Measurements from ENCODE around the gene MORN4. TPM values are rescaled to one million over a fixed set of nuclear protein-coding genes. Genes with fewer than 3 reads are reported as not detected.

MORN4 gene
- polyA plus RNA-seq, 1 donor (not counting 4 experiments of a cell fraction or from before 2014, with no cell fraction given) = 9.1 TPM

DNA sequence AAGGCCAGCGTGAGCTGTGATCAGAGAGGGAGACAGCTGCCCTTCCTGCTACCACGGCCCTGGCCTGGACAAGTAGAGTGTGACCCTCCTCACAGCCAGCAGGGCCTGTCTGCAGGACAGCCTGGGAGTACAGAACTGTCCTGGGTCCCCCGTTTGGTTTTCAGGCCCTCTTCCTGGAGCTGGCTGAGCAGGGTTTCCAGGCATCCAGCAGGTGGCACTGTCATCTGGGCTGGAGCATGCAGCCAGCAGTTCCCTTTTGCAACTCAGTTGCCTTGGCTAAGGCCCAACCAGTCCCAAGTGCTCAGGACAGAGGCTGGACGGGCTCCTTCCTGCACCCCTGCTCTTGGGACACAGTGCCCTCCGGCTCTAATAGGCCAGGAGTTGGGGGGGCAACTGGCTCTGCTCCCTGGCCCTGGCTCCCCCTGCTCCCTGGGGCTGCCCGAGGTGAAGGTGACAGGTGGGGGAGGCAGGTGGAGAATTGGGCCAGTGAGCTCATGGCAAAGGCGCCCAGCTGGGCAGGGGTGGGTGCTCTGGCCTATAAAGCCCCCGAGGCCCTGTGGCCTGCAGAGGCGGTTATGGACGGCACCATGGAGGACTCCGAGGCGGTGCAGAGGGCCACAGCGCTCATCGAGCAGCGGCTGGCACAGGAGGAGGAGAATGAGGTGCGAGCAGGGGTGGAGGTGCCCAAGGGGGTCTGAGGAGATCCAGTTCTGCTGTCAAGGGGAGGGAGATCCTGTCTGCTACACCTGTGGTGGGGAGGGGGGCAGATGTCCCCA, 60.9 kb downstream of the MORN4 start, which contains the start of gene ANKRD2:
Gene ANKRD2, plus strand, starts transcription at position 566 of the 776 bp plus-strand sequence. Its CDS starts 10 bp downstream, at position 576.
- dilution Hi-C loops (cut with MboI; ENCODE audit: extremely low pct_ligation_motif_present, low sequenced_read_pairs) = no loop called here
- H3K27me3 ChIP-seq (ENCODE audit: control insufficient read depth, extremely low read depth, insufficient read depth, low read length) = no peaks in the 10 kb centered on the region
- no peaks in the 10 kb centered on the region for H4K20me1 ChIP-seq (ENCODE audit: control insufficient read depth, extremely low read depth, insufficient read depth, low read length)
- peaks cover 5 to 13% of the 10 kb centered on the region in 2 experiments for H3K36me3 ChIP-seq (ENCODE audit: control insufficient read depth in 2 of 2, extremely low read depth in 1 of 2, insufficient read depth in 2 of 2, low read length in 2 of 2)
- H3K27ac ChIP-seq (ENCODE audit: control insufficient read depth, insufficient read depth, low read length) = peak within 1 kb of the TSS; percentile 92
- H3K4me3 ChIP-seq (ENCODE audit: control insufficient read depth in 2 of 3, extremely low read depth in 1 of 3, insufficient read depth in 2 of 3, low read depth in 1 of 3, low read length in 3 of 3) = peak within 1 kb of the TSS in 2 of 3 experiments; percentile 27 to 37
- no peaks in the 10 kb centered on the region for H3K9me1 ChIP-seq (ENCODE audit: control insufficient read depth, extremely low read depth, insufficient read depth, low read length)
- no peaks in the 10 kb centered on the region for H3K9me3 ChIP-seq (ENCODE audit: control insufficient read depth, low read depth, low read length)
- H2AFZ ChIP-seq (ENCODE audit: control insufficient read depth, low read length) = peak within 1 kb of the TSS; percentile 74
- DNase-seq (ENCODE audit: low read depth, low spot score) (no peak), FAIRE-seq (no peak)
- H3K4me1 ChIP-seq (ENCODE audit: control insufficient read depth, extremely low read depth, insufficient read depth, low read length) = peaks cover 60% of the 10 kb centered on the region
- H3K9ac ChIP-seq (ENCODE audit: control insufficient read depth, extremely low read depth, insufficient read depth, low read length) = peak within 1 kb of the TSS; percentile 80
- no peak for TF ChIP-seq EZH2 (IDR thresholded peaks at IDR 0.05; ENCODE audit: low read length)
- TF ChIP-seq, protein P1, sequence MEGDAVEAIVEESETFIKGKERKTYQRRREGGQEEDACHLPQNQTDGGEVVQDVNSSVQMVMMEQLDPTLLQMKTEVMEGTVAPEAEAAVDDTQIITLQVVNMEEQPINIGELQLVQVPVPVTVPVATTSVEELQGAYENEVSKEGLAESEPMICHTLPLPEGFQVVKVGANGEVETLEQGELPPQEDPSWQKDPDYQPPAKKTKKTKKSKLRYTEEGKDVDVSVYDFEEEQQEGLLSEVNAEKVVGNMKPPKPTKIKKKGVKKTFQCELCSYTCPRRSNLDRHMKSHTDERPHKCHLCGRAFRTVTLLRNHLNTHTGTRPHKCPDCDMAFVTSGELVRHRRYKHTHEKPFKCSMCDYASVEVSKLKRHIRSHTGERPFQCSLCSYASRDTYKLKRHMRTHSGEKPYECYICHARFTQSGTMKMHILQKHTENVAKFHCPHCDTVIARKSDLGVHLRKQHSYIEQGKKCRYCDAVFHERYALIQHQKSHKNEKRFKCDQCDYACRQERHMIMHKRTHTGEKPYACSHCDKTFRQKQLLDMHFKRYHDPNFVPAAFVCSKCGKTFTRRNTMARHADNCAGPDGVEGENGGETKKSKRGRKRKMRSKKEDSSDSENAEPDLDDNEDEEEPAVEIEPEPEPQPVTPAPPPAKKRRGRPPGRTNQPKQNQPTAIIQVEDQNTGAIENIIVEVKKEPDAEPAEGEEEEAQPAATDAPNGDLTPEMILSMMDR (optimal IDR thresholded peaks at IDR 0.05 in 1 of 3, IDR thresholded peaks at IDR 0.05 in 1 of 3, conservative IDR thresholded peaks at IDR 0.05 in 1 of 3; ENCODE audit: extremely low read depth in 1 of 3, insufficient read depth in 2 of 3, low read length in 3 of 3) = peak; percentile 95 to 97 (median 96)
- H3K79me2 ChIP-seq (ENCODE audit: control insufficient read depth, insufficient read depth, low read length) = no peaks in the 10 kb centered on the region
- peak within 1 kb of the TSS; percentile 92 for H3K4me2 ChIP-seq (ENCODE audit: control insufficient read depth, extremely low read depth, insufficient read depth, low read depth, low read length)

DNA sequence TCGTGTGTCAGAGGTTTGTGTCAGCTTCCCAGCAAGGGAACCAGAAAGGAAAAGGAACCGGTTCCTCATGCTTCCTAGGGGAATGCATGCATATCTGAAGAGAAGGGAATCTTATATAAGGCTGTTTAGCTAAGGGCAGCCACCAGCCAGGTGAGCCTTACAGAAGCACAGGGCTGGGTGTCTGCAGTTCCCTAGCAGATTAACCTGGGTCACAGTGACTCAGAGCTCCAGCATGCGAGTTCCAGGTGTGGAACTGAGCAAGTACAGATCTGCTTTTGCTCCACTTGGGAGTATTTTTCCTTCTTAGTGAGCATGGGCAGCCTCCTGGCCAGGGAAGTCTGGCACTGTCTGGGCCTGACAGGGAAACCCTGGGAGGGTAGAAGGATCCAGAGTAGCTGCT, 61.7 kb downstream of the MORN4 start:
- Histone ChIP-seq H3K36me3 (ENCODE audit: control insufficient read depth in 2 of 2, extremely low read depth in 1 of 2, insufficient read depth in 2 of 2, low read length in 2 of 2) (peaks cover 5 to 13% of the 10 kb centered on the region in 2 experiments), H3K4me2 (ENCODE audit: control insufficient read depth, extremely low read depth, insufficient read depth, low read depth, low read length) (peak overlapping the region; percentile 92), H3K27me3 (ENCODE audit: control insufficient read depth, extremely low read depth, insufficient read depth, low read length) (no peaks in the 10 kb centered on the region), H3K79me2 (ENCODE audit: control insufficient read depth, insufficient read depth, low read length) (no peaks in the 10 kb centered on the region), H3K9me3 (ENCODE audit: control insufficient read depth, low read depth, low read length) (no peaks in the 10 kb centered on the region), H3K4me3 (ENCODE audit: control insufficient read depth in 2 of 3, extremely low read depth in 1 of 3, insufficient read depth in 2 of 3, low read depth in 1 of 3, low read length in 3 of 3) (peak overlapping the region in 2 of 3 experiments; percentile 30 to 37), H3K27ac (ENCODE audit: control insufficient read depth, insufficient read depth, low read length) (peak overlapping the region; percentile 92), H4K20me1 (ENCODE audit: control insufficient read depth, extremely low read depth, insufficient read depth, low read length) (peaks cover 2% of the 10 kb centered on the region), H2AFZ (ENCODE audit: control insufficient read depth, low read length) (no peak overlapping the region), H3K4me1 (ENCODE audit: control insufficient read depth, extremely low read depth, insufficient read depth, low read length) (peaks cover 63% of the 10 kb centered on the region), H3K9ac (ENCODE audit: control insufficient read depth, extremely low read depth, insufficient read depth, low read length) (peak overlapping the region; percentile 80), H3K9me1 (ENCODE audit: control insufficient read depth, extremely low read depth, insufficient read depth, low read length) (no peaks in the 10 kb centered on the region)
- dilution Hi-C loops (cut with MboI; ENCODE audit: extremely low pct_ligation_motif_present, low sequenced_read_pairs) = no loop called here
- FAIRE-seq (peak; percentile 100), DNase-seq (ENCODE audit: low read depth, low spot score) (peak; percentile 97)
- TF ChIP-seq, protein P1 (optimal IDR thresholded peaks at IDR 0.05 in 1 of 3, IDR thresholded peaks at IDR 0.05 in 1 of 3, conservative IDR thresholded peaks at IDR 0.05 in 1 of 3; ENCODE audit: extremely low read depth in 1 of 3, insufficient read depth in 2 of 3, low read length in 3 of 3) = no peak
- no peak for TF ChIP-seq EZH2 (IDR thresholded peaks at IDR 0.05; ENCODE audit: low read length)
